NOMO-1 treated with DMSO at 0.1 percent for 48 hours (cell line): Measurements from ENCODE around the gene PPM1L.

Source experiments
- DNase-seq: peaks from one replicate; lab custom pipeline; 2025; ENCODE audit not compliant: unreplicated experiment; lab: John Stamatoyannopoulos, UW

The PPM1L gene

GRCh38 chr3:161028555-161029153 lies 272.6 kb downstream of the PPM1L start:
- DNase-seq = no peak

DNA sequence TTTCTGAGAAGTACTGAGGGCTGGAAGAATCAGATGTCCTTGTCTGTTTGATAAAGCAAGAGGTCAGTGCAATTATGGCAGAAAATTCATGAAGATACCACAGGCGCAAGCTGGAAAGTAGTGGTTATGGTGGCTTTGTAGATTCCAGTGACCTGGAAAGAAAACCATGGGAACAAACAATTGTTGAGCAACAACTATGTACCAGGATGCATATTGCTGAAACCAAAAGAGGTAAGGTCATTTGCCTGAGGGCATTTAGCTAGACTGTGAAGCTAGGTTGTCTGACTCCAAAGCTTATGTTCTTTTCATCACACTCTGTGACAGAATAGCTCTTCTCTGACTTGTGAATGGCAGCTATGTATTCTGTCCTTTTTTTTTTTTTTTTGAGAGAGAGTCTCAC lies 275.1 kb downstream of the PPM1L start:
- DNase-seq = no peak

DNA sequence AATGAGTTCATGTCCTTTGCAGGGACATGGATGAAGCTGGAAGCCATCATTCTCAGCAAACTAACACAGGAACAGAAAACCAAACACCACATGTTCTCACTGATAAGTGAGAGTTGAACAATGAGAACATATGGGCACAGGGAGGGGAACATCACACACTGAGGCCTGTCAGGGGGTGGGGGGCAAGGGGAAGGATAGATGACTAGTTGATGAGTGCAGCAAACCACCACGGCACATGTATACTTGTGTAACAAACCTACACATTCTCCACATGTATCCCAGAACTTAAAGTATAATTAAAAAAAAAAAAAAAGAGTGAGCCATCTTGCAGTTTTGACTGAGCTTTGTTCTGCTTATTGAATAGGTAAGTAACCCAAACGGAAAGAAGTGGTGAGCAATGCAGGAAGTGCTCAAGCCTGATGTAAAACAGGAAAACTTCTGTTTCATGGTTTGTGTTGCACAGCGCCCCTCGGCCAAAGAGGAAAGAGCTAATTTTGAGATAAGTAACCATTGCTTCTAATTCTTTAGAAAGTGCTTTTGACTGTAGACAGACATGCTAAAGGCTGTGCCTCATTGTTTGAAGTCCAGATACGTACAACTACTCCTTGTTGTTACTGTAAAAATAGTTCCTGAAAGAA lies 279.0 kb downstream of the PPM1L start:
- peak; percentile 87 for DNase-seq

DNA sequence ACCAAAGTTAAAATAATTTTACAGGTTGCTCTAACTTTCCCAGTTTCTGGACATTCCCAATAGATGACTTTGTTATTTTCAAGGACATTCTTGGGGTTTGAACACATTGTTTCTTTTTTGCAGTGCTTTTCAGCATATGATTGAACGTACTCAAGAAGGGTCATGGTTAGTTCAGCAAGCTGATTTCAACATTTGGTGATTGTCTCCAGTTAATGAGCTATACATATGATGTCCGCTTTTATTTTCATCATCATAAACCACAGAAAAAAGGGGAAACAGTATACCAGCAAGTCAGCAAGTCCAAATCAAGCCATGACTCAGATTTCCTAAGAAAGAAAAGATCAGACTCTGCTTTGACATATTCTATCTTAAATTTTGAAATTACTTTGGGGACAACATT lies 279.7 kb downstream of the PPM1L start:
- peak; percentile 99 for DNase-seq

GRCh38 chr3:161038725-161039124 lies 282.7 kb downstream of the PPM1L start:
- DNase-seq = no peak

DNA sequence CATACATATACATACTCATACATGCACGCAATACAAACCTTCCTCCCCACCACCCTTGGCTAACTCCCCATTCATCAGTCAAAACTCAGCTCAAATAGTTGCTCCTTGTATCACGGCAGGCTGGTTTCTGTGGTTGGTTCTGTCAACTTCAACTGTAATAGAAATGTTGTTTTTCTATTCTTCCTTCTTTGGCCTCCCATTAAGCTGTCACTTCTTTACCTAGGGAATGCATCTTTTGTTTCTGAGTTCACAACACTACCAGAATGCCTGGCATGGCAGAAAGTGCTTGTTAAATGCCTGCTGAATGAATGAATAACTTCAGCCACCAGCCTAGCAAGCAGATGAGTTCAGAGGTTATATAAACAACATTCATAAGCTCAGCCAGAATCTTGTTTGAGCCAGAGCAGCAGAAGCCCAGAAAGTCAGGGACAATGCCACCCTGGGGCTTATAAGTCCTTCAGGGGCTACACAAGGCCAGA lies 286.0 kb downstream of the PPM1L start:
- DNase-seq = no peak

- no peak for DNase-seq
These were observed 287.5 kb downstream of the PPM1L start for GRCh38 chr3:161043336-161044035.

GRCh38 chr3:161049683-161050248 lies 293.7 kb downstream of the PPM1L start:
- no peak for DNase-seq

DNA sequence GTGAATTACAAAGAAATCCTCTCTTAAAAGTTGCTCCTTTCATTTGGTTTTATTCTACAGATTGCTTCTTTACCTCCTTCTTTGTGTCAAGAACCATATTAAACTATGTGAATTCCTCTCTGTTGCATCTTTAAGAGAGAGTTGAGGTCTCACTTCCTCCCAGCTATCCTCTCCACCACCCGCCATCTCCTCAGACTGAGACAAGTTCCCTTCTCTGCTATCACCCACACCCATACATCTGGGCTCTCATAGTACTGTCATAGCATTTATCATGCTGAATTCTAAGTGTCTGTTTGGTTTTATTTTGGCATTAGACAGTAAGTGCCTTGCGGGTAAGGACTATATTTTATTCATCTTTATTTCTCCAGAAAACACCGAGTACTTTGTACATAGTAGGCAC lies 294.9 kb downstream of the PPM1L start:
- peak; percentile 49 for DNase-seq

DNA sequence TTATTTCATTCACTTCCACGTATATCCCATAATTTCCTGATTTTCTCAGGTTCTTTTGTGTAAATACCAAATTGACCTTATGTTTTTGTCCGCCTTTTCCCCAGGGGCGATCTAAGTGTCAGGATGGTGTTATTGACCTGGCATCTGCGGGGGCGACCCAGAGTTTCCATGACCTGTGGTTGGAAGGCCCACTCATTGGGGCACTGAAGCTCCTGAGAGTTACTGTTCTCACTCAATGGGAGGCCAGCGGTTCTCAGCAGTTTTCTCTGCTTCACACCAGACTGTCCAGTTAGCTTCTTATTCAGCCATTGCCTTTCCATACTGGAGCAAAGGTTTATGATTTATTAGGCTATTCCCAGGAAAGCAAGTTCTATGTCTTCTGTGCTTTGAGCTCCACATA lies 295.8 kb downstream of the PPM1L start:
- no peak for DNase-seq

- DNase-seq = no peak
These were observed 299.0 kb downstream of the PPM1L start for GRCh38 chr3:161054860-161055604.

DNA sequence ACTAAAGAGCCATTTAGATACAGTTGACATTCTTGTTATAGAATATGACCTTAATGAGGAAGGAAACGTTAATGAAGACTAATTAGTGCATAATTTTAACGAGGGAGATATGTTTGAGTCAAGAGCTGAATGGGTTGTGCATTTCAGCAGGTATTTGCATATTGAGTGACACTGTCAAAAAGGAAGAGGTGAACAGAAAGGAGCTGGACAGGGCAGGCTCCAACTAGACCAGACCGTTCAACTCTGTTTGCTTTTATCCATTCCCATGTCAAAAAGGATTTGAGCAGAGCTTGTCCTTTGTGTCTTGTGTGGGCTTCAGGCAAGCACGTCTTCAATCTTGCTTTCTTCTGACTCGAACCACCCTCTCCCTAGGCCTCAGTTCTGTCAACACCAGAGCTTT lies 308.4 kb downstream of the PPM1L start:
- DNase-seq = peak; percentile 21

GRCh38 chr3:161066930-161067329 lies 310.9 kb downstream of the PPM1L start:
- DNase-seq = no peak

DNA sequence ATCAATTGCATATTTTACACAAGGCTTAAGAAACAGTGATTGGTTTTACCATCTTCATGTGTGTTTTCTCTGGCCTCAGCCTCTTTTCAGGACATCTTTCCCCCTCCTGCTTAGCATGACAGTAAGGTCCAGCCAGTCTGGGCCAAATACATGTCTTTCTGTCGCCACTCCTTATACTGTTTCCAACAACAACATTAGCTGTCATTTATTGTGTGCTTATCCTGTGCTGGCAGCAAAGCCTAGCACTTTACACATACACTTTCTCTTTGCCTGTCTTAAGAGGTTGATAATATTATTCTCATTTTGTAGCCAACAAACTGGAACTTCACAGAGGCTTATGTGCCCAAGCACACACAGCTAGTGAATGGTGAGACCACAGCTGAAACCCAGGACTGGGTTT lies 311.3 kb downstream of the PPM1L start:
- DNase-seq = no peak

- DNase-seq = peak; percentile 99
These were observed 313.6 kb downstream of the PPM1L start for GRCh38 chr3:161069511-161070251.

GRCh38 chr3:161070252-161070930 lies 314.4 kb downstream of the PPM1L start:
- no peak for DNase-seq

DNA sequence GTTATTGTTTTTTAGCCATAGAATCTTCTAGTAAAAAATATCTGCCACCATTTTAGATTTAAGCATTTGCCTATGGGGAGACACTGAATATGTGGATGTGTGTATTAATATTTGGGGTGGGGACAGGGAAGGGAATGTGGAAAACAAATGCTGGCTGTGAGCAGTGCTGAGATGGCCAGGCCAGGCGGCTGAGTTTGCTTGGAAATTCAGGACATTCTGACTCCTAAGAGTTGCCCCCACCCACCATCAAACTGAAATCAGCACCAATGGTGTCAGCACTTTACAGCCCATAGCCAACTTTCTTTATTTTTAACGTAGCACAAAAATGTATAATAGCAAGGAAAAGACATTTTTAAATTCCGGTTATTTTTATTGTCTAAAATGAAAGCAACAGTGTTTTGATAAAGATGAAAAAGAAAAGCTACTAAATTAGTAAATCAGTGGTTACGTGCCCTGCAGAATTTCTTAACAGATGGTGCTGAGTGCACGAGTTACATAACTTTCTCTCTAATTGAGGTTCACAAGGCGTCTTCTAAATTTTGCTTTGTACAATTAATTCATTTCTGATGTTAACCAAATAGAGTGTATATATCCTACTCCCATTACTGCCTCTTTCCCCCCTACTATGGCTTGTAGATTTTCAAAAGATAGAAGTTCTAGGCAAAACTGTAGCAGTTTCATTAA lies 315.1 kb downstream of the PPM1L start:
- peak; percentile 58 for DNase-seq

DNA sequence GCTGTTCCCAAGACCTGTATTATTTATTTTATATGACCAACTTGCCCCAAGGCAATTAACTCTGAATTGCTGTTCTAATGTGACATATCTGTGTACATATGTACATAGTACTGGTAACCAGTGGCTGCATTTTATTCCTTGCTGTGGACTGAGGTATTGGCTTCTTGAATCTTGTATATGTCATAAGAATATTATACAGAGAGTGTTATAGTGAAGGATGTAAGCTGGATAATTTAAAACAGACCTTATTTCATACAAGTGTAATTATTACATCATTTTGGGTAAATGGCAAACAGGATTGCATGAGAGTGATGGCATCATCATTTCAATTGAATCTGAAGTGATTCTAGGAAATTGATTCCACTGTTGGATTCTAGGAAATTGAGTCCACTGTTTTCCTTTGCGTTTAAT lies 316.2 kb downstream of the PPM1L start:
- no peak for DNase-seq

DNA sequence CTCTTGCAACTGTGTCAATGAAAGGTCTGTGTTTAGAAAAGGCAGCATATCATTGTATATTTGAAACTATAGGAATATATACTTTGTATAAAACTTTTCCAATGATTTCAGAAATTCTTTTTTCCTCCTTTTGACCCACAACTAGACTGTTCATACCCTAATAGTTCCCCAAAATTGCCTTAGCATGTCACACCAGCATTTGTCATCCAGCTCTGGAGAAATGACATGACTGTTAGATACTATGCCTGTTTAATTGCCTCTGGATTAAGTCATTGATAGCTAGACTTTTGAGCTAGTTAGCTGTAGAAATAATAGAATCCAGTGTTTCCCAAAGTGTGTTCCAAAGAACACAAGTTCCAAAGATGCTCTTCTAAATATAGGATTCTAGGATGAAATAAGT lies 316.7 kb downstream of the PPM1L start:
- DNase-seq = no peak
